ENCODE results near the gene CYP4F11.
A peak's percentile ranks its signal among the peaks of the same experiment; 100 is the strongest.

CYP4F11 gene

DNA sequence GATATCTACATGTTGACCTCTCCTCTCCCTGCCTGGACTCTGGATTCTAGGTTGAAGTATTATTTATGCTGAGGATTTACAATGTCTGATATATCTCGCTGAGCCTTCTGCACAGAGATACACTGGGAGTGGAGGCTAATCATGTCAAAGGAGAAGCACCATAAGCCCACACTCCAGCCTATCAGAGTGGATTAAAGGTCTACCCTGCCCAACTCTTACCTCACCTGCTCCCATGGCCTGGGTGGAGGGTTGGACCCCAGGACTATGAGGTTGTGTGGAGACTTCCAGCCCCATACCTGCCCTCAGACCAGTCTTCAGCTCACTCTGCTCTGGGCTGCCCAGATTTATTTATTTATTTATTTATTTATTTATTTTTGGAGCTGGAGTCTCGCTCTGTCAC, 29.9 kb upstream of the CYP4F11 start:
- Histone ChIP-seq H3K4me3 (ENCODE audit: low read depth in 1 of 2, low read length in 2 of 2) (no peak overlapping the region), H3K79me2 (ENCODE audit: insufficient read depth, low read length) (no peaks in the 10 kb centered on the region), H4K20me1 (ENCODE audit: insufficient read depth, low read length) (no peaks in the 10 kb centered on the region), H3K27me3 (ENCODE audit: insufficient read depth, low read length, poor library complexity) (no peaks in the 10 kb centered on the region), H3K27ac (ENCODE audit: low read length) (no peak overlapping the region), H3K9me3 (ENCODE audit: insufficient read depth, low read length, severe bottlenecking) (no peaks in the 10 kb centered on the region), H3K36me3 (ENCODE audit: insufficient read depth, low read length) (no peaks in the 10 kb centered on the region), H3K9ac (ENCODE audit: low read depth, low read length) (no peak overlapping the region), H3K4me1 (ENCODE audit: insufficient read depth, low read length) (no peaks in the 10 kb centered on the region), H2AFZ (ENCODE audit: low read depth, low read length) (no peak overlapping the region), H3K4me2 (ENCODE audit: insufficient read depth, low read length) (no peak overlapping the region)
- ATAC-seq (ENCODE audit: insufficient read depth, low read depth): no peak
- no peak for DNase-seq
- TF ChIP-seq, protein P1, sequence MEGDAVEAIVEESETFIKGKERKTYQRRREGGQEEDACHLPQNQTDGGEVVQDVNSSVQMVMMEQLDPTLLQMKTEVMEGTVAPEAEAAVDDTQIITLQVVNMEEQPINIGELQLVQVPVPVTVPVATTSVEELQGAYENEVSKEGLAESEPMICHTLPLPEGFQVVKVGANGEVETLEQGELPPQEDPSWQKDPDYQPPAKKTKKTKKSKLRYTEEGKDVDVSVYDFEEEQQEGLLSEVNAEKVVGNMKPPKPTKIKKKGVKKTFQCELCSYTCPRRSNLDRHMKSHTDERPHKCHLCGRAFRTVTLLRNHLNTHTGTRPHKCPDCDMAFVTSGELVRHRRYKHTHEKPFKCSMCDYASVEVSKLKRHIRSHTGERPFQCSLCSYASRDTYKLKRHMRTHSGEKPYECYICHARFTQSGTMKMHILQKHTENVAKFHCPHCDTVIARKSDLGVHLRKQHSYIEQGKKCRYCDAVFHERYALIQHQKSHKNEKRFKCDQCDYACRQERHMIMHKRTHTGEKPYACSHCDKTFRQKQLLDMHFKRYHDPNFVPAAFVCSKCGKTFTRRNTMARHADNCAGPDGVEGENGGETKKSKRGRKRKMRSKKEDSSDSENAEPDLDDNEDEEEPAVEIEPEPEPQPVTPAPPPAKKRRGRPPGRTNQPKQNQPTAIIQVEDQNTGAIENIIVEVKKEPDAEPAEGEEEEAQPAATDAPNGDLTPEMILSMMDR (IDR thresholded peaks at IDR 0.05; ENCODE audit: borderline replicate concordance, extremely low read depth, low read length, poor library complexity, severe bottlenecking): no peak
- no peak for TF ChIP-seq EZH2 (IDR thresholded peaks at IDR 0.05; ENCODE audit: borderline replicate concordance, low read depth, low read length, severe bottlenecking)

DNA sequence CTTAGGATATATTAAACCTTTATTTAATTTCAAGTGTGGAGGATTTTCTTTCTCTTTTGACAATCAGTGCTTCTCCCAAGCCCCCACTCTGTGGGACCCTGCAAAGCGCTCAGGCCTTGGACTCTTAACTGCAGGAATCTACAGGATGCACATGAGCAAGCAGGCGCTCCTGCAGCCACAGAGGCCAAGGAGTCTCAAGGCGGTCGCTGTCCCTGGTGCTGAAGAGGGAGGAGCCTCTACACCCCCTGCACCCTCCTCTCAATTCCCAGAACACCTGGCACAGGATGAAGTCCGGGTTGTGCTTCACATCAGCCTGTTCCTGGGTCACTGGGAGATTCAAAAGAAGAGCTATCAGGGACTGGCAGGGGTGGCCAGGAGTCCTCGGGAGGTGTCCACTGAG, 28.0 kb upstream of the CYP4F11 start:
- Histone ChIP-seq H3K4me2 (ENCODE audit: insufficient read depth, low read length) (no peak overlapping the region), H3K27me3 (ENCODE audit: insufficient read depth, low read length, poor library complexity) (no peaks in the 10 kb centered on the region), H3K79me2 (ENCODE audit: insufficient read depth, low read length) (no peaks in the 10 kb centered on the region), H3K9ac (ENCODE audit: low read depth, low read length) (no peak overlapping the region), H3K9me3 (ENCODE audit: insufficient read depth, low read length, severe bottlenecking) (no peaks in the 10 kb centered on the region), H3K4me1 (ENCODE audit: insufficient read depth, low read length) (no peaks in the 10 kb centered on the region), H3K4me3 (ENCODE audit: low read depth in 1 of 2, low read length in 2 of 2) (no peak overlapping the region), H3K36me3 (ENCODE audit: insufficient read depth, low read length) (no peaks in the 10 kb centered on the region), H4K20me1 (ENCODE audit: insufficient read depth, low read length) (no peaks in the 10 kb centered on the region), H3K27ac (ENCODE audit: low read length) (no peak overlapping the region), H2AFZ (ENCODE audit: low read depth, low read length) (no peak overlapping the region)
- TF ChIP-seq, protein P1 (IDR thresholded peaks at IDR 0.05; ENCODE audit: borderline replicate concordance, extremely low read depth, low read length, poor library complexity, severe bottlenecking): no peak
- TF ChIP-seq EZH2 (IDR thresholded peaks at IDR 0.05; ENCODE audit: borderline replicate concordance, low read depth, low read length, severe bottlenecking): no peak
- DNase-seq: peak; percentile 26
- no peak for ATAC-seq (ENCODE audit: insufficient read depth, low read depth)

DNA sequence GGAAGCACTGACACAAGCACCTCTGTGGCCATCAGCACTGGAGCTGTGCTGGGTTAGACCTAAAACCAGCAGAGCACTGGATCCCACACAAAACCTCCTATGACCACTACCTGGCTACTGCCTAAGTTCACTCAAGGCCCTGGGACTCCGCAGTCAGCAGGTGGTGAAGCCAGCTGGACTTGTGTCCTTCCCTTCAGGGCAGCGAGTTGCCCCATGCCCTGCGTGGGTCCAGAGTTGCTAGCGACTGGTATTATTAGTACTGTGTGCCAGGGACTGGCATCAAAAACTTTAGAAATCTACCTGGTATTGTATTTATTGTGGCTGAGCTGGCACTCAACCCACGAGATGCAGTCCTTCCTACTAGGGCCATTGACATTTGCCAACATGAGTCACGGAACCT, 20.5 kb upstream of the CYP4F11 start:
- no peak overlapping the region for H3K4me3 ChIP-seq (ENCODE audit: low read depth in 1 of 2, low read length in 2 of 2)
- ATAC-seq (ENCODE audit: insufficient read depth, low read depth) (no peak), DNase-seq (no peak)
- no peaks in the 10 kb centered on the region for H3K4me1 ChIP-seq (ENCODE audit: insufficient read depth, low read length)
- no peaks in the 10 kb centered on the region for H3K9me3 ChIP-seq (ENCODE audit: insufficient read depth, low read length, severe bottlenecking)
- no peaks in the 10 kb centered on the region for H3K36me3 ChIP-seq (ENCODE audit: insufficient read depth, low read length)
- no peak overlapping the region for H2AFZ ChIP-seq (ENCODE audit: low read depth, low read length)
- H3K9ac ChIP-seq (ENCODE audit: low read depth, low read length): no peak overlapping the region
- no peak for TF ChIP-seq EZH2 (IDR thresholded peaks at IDR 0.05; ENCODE audit: borderline replicate concordance, low read depth, low read length, severe bottlenecking)
- TF ChIP-seq, protein P1 (IDR thresholded peaks at IDR 0.05; ENCODE audit: borderline replicate concordance, extremely low read depth, low read length, poor library complexity, severe bottlenecking): no peak
- H3K4me2 ChIP-seq (ENCODE audit: insufficient read depth, low read length): no peak overlapping the region
- H3K27me3 ChIP-seq (ENCODE audit: insufficient read depth, low read length, poor library complexity): no peaks in the 10 kb centered on the region
- no peaks in the 10 kb centered on the region for H4K20me1 ChIP-seq (ENCODE audit: insufficient read depth, low read length)
- no peak overlapping the region for H3K27ac ChIP-seq (ENCODE audit: low read length)
- no peaks in the 10 kb centered on the region for H3K79me2 ChIP-seq (ENCODE audit: insufficient read depth, low read length)

Data from DND-41 (cell line).